PC-9 (cell line): ENCODE results near the gene EGFR. TPM values are rescaled to one million over a fixed set of nuclear protein-coding genes. Genes with fewer than 3 reads are reported as not detected.

Experiments
- BruUV-seq: library from RNA; stranded (reverse); fragments of 400-500 nt; replicated peaks from 2 replicates; lab custom pipeline; 2021; lab: Mats Ljungman, UMichigan
- CTCF ChIA-PET: fragments of 300-600 bp; sonication (Branson Sonifier 250); formaldehyde crosslinking; loops from one replicate; lab custom pipeline; 2022; ENCODE audit warnings: antibody characterized with exemption; lab: Charles Lee
- POLR2A ChIA-PET: fragments of 300-600 bp; sonication (Branson Sonifier 250); formaldehyde crosslinking; loops from one replicate; lab custom pipeline; 2022; ENCODE audit warnings: antibody characterized with exemption; ENCODE audit not compliant: unreplicated experiment; lab: Charles Lee
- DNase-seq, 2 experiments: peaks; one replicate each; pipeline versions ENCODE4 v3.0.0 to v3.0.0-alpha.2; 2015 to 2022; ENCODE audit warnings: mixed read lengths in 1 of 2
- H2AFZ ChIP-seq: fragments of 200-600 bp; sonication (generic); 2 replicates; pipeline ENCODE4 v1.8.1; 2017; ENCODE audit warnings: antibody characterized with exemption
- H3F3A ChIP-seq: fragments of 200-600 bp; sonication (generic); 2 replicates; pipeline ENCODE4 v1.8.1; 2017; ENCODE audit warnings: antibody characterized with exemption, mild to moderate bottlenecking, low read depth; ENCODE audit not compliant: insufficient read depth
- H3K27ac ChIP-seq: fragments of 200-600 bp; sonication (generic); 2 replicates; pipeline ENCODE4 v1.6.1; 2016; ENCODE audit warnings: mixed run types
- H3K27me3 ChIP-seq: fragments of 200-600 bp; sonication (generic); 2 replicates; pipeline ENCODE4 v1.6.1; 2016; ENCODE audit warnings: low read depth, mixed run types; ENCODE audit not compliant: insufficient read depth
- H3K36me3 ChIP-seq: fragments of 200-600 bp; sonication (generic); 2 replicates; pipeline ENCODE4 v1.6.1; 2016; ENCODE audit warnings: low read depth, mixed run types
- H3K4me1 ChIP-seq: fragments of 200-600 bp; sonication (generic); replicated peaks from 2 replicates; pipeline ENCODE4 v1.6.1; 2016; ENCODE audit warnings: mixed run types; ENCODE audit not compliant: insufficient read depth
- H3K4me2 ChIP-seq: fragments of 200-600 bp; sonication (generic); 2 replicates; pipeline ENCODE4 v1.6.1; 2017; ENCODE audit warnings: mixed run types
- H3K4me3 ChIP-seq: fragments of 200-600 bp; sonication (generic); 2 replicates; pipeline ENCODE4 v1.6.1; 2016; ENCODE audit warnings: mixed run types
- H3K79me2 ChIP-seq: fragments of 200-600 bp; sonication (generic); 2 replicates; pipeline ENCODE4 v1.6.1; 2017; ENCODE audit warnings: low read depth, mixed run types
- H3K9me2 ChIP-seq: fragments of 200-600 bp; sonication (generic); 2 replicates; pipeline ENCODE4 v1.8.1; 2017; ENCODE audit warnings: mild to moderate bottlenecking; ENCODE audit not compliant: insufficient read depth
- H3K9me3 ChIP-seq: fragments of 200-600 bp; sonication (generic); 2 replicates; pipeline ENCODE4 v1.8.1; 2016; ENCODE audit warnings: low read depth; ENCODE audit not compliant: insufficient read depth
- H4K20me1 ChIP-seq: fragments of 200-600 bp; sonication (generic); 2 replicates; pipeline ENCODE4 v1.8.1; 2017; ENCODE audit not compliant: insufficient read depth
- EZH2 ChIP-seq: fragments of 200-600 bp; sonication (generic); IDR thresholded peaks from 2 replicates; pipeline ENCODE4 v1.8.0; 2017; ENCODE audit warnings: antibody characterized with exemption, low read depth
- intact Hi-C: fragments of 100-400 bp; cut with micrococcal nuclease; formaldehyde crosslinking; loops from one replicate; pipeline ENCODE4 v1.10.0; 2022; ENCODE audit not compliant: unreplicated experiment
- total RNA-seq: library from RNA; stranded (reverse); gene quantifications from 2 replicates; pipeline ENCODE4 v1.2.3, GENCODE V29; 2021
- TF ChIP-seq, protein P1 (sequence below): fragments of 200-600 bp; sonication (generic); conservative IDR thresholded peaks from 2 replicates; pipeline ENCODE4 v1.6.1; 2017; ENCODE audit warnings: mixed run types, antibody characterized with exemption, mild to moderate bottlenecking, moderate library complexity

The EGFR gene
- total RNA-seq, 1 experiment from 2014 or later = 342 TPM

GRCh38 chr7:55148571-55148970, 129.8 kb downstream of the EGFR start:
- no peak overlapping the region for H2AFZ ChIP-seq
- H3K27me3 ChIP-seq = no peaks in the 10 kb centered on the region
- no peaks in the 10 kb centered on the region for H3K4me1 ChIP-seq
- no peaks in the 10 kb centered on the region for H3K9me3 ChIP-seq
- H3K4me3 ChIP-seq = no peak overlapping the region
- no peak for DNase-seq
- H3K9me2 ChIP-seq = no peaks in the 10 kb centered on the region
- intact Hi-C loops = no loop called here
- ChIA-PET CTCF (no interaction called here), POLR2A (interaction anchor here (0.7 kb wide), 1 partner anchor 23 kb away, joined by 4 read pairs; no protein-coding TSS in a partner anchor)
- H4K20me1 ChIP-seq = 0 out of 2 replicates have a peak, but pooled peaks cover 4% of the 10 kb centered on the region
- no peak overlapping the region for H3K4me2 ChIP-seq
- no peak for TF ChIP-seq EZH2
- TF ChIP-seq, protein P1, sequence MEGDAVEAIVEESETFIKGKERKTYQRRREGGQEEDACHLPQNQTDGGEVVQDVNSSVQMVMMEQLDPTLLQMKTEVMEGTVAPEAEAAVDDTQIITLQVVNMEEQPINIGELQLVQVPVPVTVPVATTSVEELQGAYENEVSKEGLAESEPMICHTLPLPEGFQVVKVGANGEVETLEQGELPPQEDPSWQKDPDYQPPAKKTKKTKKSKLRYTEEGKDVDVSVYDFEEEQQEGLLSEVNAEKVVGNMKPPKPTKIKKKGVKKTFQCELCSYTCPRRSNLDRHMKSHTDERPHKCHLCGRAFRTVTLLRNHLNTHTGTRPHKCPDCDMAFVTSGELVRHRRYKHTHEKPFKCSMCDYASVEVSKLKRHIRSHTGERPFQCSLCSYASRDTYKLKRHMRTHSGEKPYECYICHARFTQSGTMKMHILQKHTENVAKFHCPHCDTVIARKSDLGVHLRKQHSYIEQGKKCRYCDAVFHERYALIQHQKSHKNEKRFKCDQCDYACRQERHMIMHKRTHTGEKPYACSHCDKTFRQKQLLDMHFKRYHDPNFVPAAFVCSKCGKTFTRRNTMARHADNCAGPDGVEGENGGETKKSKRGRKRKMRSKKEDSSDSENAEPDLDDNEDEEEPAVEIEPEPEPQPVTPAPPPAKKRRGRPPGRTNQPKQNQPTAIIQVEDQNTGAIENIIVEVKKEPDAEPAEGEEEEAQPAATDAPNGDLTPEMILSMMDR = no peak
- peaks cover 24% of the 10 kb centered on the region; the same call in 1 of the 2 replicates for H3K79me2 ChIP-seq
- H3K27ac ChIP-seq = peak overlapping the region; percentile 3; the same call in 1 of the 2 replicates
- BruUV-seq = no TSS peak
- peaks cover 49% of the 10 kb centered on the region for H3F3A ChIP-seq
- H3K36me3 ChIP-seq = peaks cover 86% of the 10 kb centered on the region

DNA sequence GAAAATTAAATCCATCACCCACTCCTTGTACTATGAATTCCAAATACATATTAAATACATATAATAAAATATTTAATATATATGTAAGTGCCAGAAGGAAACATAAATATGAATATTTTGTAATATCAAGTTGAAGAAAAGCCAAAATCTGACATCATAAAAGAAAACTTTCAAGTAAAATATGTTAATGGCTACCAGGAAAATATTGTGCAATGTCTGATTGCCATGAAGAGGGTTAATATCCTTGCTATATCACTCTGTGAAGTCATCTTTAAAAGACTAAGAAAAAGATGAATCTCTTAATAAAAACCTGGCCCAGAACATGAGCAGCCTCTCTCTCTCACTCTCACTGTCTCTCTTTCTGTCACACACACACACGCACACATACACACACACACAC, 130.2 kb downstream of the EGFR start:
- CTCF ChIA-PET = no interaction called here
- H3K9me2 ChIP-seq = no peaks in the 10 kb centered on the region
- POLR2A ChIA-PET = interaction anchor here (0.7 kb wide), 1 partner anchor 24 kb away, joined by 4 read pairs; no protein-coding TSS in a partner anchor
- no peaks in the 10 kb centered on the region for H3K27me3 ChIP-seq
- 0 out of 2 replicates have a peak, but pooled peaks cover 4% of the 10 kb centered on the region for H4K20me1 ChIP-seq
- H3K27ac ChIP-seq = no peak overlapping the region
- DNase-seq = no peak
- intact Hi-C loops = no loop called here
- H3F3A ChIP-seq = peaks cover 49% of the 10 kb centered on the region
- BruUV-seq = no TSS peak
- no peaks in the 10 kb centered on the region for H3K9me3 ChIP-seq
- H3K36me3 ChIP-seq = peaks cover 86% of the 10 kb centered on the region
- peaks cover 20% of the 10 kb centered on the region; the same call in 1 of the 2 replicates for H3K79me2 ChIP-seq
- H3K4me3 ChIP-seq = no peak overlapping the region
- H2AFZ ChIP-seq = no peak overlapping the region
- TF ChIP-seq, protein P1 = no peak
- no peak for TF ChIP-seq EZH2
- no peaks in the 10 kb centered on the region for H3K4me1 ChIP-seq
- H3K4me2 ChIP-seq = no peak overlapping the region

DNA sequence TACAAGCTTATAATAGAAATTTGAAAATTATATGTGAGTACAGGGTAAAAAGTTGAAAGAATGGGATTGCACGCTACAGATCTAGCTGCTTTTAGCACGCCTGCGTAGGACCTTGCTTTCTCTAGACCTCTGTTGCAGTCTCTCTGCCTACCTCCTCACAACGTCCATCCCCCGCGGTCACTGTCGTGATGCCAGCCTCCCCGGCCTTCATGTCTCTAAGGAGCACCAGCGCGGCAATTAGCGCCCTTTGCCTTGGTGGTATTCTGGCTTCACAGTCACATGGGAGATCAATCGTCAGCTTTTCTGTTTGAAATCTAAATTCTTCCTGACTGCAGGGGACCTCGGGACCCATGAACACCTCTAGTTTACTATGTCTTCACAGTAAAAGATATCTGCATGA, 131.3 kb downstream of the EGFR start:
- POLR2A ChIA-PET = interaction anchor here (0.6 kb wide), 1 partner anchor 393 kb away, joined by 4 read pairs; no protein-coding TSS in a partner anchor
- TF ChIP-seq, protein P1 = no peak
- TF ChIP-seq EZH2 = no peak
- H3F3A ChIP-seq = peaks cover 53% of the 10 kb centered on the region
- no peaks in the 10 kb centered on the region for H3K9me2 ChIP-seq
- 0 out of 2 replicates have a peak, but pooled peaks cover 4% of the 10 kb centered on the region for H4K20me1 ChIP-seq
- H3K27ac ChIP-seq = no peak overlapping the region
- H3K27me3 ChIP-seq = no peaks in the 10 kb centered on the region
- intact Hi-C loops = no loop called here
- BruUV-seq = no TSS peak
- H3K4me1 ChIP-seq = no peaks in the 10 kb centered on the region
- no peaks in the 10 kb centered on the region for H3K9me3 ChIP-seq
- H2AFZ ChIP-seq = no peak overlapping the region
- no peak for DNase-seq
- H3K4me2 ChIP-seq = no peak overlapping the region
- peaks cover 88% of the 10 kb centered on the region for H3K36me3 ChIP-seq
- H3K79me2 ChIP-seq = peaks cover 10% of the 10 kb centered on the region; the same call in 1 of the 2 replicates
- H3K4me3 ChIP-seq = no peak overlapping the region
- CTCF ChIA-PET = no interaction called here
